ENCODE data around the gene FUOM. TPM values are rescaled to one million over a fixed set of nuclear protein-coding genes. Genes with fewer than 3 reads are reported as not detected.

FUOM gene
- total and polyA plus RNA-seq, 2 experiments from 2014 or later = 30.8 to 33.9 TPM

DNA sequence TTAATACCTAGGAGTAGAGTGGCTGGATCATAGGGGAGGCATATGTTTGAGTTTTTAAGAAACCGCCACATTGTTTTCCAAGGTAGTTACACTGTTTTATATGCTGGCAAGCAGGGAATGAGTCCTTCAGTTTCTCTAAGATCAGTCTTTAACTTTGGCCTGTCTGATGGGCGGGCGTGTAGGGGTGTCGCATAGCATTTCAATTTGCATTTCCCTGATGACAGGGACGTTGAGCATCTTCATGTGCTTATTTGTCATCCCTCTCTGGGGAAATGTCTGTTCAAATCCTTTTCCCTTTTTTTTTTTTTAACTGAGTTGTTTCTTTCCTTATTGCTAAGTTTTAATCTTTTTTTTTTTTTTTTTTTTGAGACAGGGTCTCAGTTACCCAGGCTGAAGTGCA is 46.0 kb upstream of the FUOM start:
- no peak overlapping the region for H3K4me3 Mint-ChIP-seq
- Histone ChIP-seq H3K36me3 (ENCODE audit: insufficient read depth) (peaks cover 5% of the 10 kb centered on the region), H3K4me3 (no peak overlapping the region), H4K20me1 (replicated peaks; ENCODE audit: insufficient read depth) (peaks cover 35% of the 10 kb centered on the region), H3F3A (replicated peaks; ENCODE audit: low read depth) (no peaks in the 10 kb centered on the region), H3K79me2 (replicated peaks; ENCODE audit: insufficient read depth) (peaks cover 55% of the 10 kb centered on the region), H2AFZ (no peak overlapping the region), H3K27ac (ENCODE audit: low read depth) (no peak overlapping the region), H3K27me3 (ENCODE audit: insufficient read depth) (no peaks in the 10 kb centered on the region), H3K9me2 (ENCODE audit: insufficient read depth) (no peaks in the 10 kb centered on the region), H3K4me2 (no peak overlapping the region), H3K4me1 (ENCODE audit: insufficient read depth) (no peaks in the 10 kb centered on the region)
- TF ChIP-seq CREB1 (CRISPR knock-in tag; IDR thresholded peaks at IDR 0.05; ENCODE audit: low read depth) = no peak
- TF ChIP-seq ZNF331 (CRISPR knock-in tag; IDR thresholded peaks at IDR 0.05; ENCODE audit: low read depth) = no peak
- TF ChIP-seq ETS1 (IDR thresholded peaks at IDR 0.05) = no peak
- TF ChIP-seq JUNB (IDR thresholded peaks at IDR 0.05; ENCODE audit: unreplicated experiment) = no peak
- no peak for TF ChIP-seq STAT1 (IDR thresholded peaks at IDR 0.05; ENCODE audit: unreplicated experiment)
- DNase-seq (ENCODE audit: low spot score) (no peak), ATAC-seq (no peak)
- no peak overlapping the region for H3K27ac Mint-ChIP-seq
- H3K36me3 Mint-ChIP-seq (ENCODE audit: low read depth) = peaks cover 79% of the 10 kb centered on the region
- H3K4me1 Mint-ChIP-seq = no peaks in the 10 kb centered on the region
- no peaks in the 10 kb centered on the region for H3K9me3 Mint-ChIP-seq
- H3K27me3 Mint-ChIP-seq (ENCODE audit: insufficient read depth, low read depth, poor library complexity) = peaks cover 4% of the 10 kb centered on the region

- ATAC-seq (no peak), DNase-seq (ENCODE audit: low spot score) (no peak)
- Histone ChIP-seq H3K27ac (ENCODE audit: low read depth) (no peak overlapping the region), H3F3A (replicated peaks; ENCODE audit: low read depth) (no peaks in the 10 kb centered on the region), H3K79me2 (replicated peaks; ENCODE audit: insufficient read depth) (peaks cover 55% of the 10 kb centered on the region), H3K27me3 (ENCODE audit: insufficient read depth) (no peaks in the 10 kb centered on the region), H3K4me2 (no peak overlapping the region), H4K20me1 (replicated peaks; ENCODE audit: insufficient read depth) (peaks cover 32% of the 10 kb centered on the region), H3K4me1 (ENCODE audit: insufficient read depth) (no peaks in the 10 kb centered on the region), H3K4me3 (no peak overlapping the region), H3K36me3 (ENCODE audit: insufficient read depth) (peaks cover 5% of the 10 kb centered on the region), H2AFZ (no peak overlapping the region), H3K9me2 (ENCODE audit: insufficient read depth) (no peaks in the 10 kb centered on the region)
- no peak overlapping the region for H3K27ac Mint-ChIP-seq
- H3K4me1 Mint-ChIP-seq = no peaks in the 10 kb centered on the region
- peaks cover 6% of the 10 kb centered on the region for H3K27me3 Mint-ChIP-seq (ENCODE audit: insufficient read depth, low read depth, poor library complexity)
- peaks cover 79% of the 10 kb centered on the region for H3K36me3 Mint-ChIP-seq (ENCODE audit: low read depth)
- H3K4me3 Mint-ChIP-seq = no peak overlapping the region
- H3K9me3 Mint-ChIP-seq = no peaks in the 10 kb centered on the region
- TF ChIP-seq REST (IDR thresholded peaks at IDR 0.05; ENCODE audit: unreplicated experiment) (no peak), CREB1 (CRISPR knock-in tag; IDR thresholded peaks at IDR 0.05; ENCODE audit: low read depth) (no peak), ETS1 (IDR thresholded peaks at IDR 0.05) (no peak), ZNF331 (CRISPR knock-in tag; IDR thresholded peaks at IDR 0.05; ENCODE audit: low read depth) (no peak), EZH2phosphoT487 (IDR thresholded peaks at IDR 0.05; ENCODE audit: unreplicated experiment) (no peak), JUNB (IDR thresholded peaks at IDR 0.05; ENCODE audit: unreplicated experiment) (no peak)
- TF ChIP-seq, protein P1, sequence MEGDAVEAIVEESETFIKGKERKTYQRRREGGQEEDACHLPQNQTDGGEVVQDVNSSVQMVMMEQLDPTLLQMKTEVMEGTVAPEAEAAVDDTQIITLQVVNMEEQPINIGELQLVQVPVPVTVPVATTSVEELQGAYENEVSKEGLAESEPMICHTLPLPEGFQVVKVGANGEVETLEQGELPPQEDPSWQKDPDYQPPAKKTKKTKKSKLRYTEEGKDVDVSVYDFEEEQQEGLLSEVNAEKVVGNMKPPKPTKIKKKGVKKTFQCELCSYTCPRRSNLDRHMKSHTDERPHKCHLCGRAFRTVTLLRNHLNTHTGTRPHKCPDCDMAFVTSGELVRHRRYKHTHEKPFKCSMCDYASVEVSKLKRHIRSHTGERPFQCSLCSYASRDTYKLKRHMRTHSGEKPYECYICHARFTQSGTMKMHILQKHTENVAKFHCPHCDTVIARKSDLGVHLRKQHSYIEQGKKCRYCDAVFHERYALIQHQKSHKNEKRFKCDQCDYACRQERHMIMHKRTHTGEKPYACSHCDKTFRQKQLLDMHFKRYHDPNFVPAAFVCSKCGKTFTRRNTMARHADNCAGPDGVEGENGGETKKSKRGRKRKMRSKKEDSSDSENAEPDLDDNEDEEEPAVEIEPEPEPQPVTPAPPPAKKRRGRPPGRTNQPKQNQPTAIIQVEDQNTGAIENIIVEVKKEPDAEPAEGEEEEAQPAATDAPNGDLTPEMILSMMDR (conservative IDR thresholded peaks at IDR 0.05; ENCODE audit: low read depth in 2 of 2) = no peak
Observed at GRCh38 chr10:133403359-133403758, 45.5 kb upstream of the FUOM start.

All from GM23338 (cell line).